ENCODE results near the gene PATL2.
"Not testable (repeated sequence)": the region's sequence is repeated elsewhere in the genome, so short reads cannot be mapped to it uniquely, and the experiment has no call there.

PATL2 gene

DNA sequence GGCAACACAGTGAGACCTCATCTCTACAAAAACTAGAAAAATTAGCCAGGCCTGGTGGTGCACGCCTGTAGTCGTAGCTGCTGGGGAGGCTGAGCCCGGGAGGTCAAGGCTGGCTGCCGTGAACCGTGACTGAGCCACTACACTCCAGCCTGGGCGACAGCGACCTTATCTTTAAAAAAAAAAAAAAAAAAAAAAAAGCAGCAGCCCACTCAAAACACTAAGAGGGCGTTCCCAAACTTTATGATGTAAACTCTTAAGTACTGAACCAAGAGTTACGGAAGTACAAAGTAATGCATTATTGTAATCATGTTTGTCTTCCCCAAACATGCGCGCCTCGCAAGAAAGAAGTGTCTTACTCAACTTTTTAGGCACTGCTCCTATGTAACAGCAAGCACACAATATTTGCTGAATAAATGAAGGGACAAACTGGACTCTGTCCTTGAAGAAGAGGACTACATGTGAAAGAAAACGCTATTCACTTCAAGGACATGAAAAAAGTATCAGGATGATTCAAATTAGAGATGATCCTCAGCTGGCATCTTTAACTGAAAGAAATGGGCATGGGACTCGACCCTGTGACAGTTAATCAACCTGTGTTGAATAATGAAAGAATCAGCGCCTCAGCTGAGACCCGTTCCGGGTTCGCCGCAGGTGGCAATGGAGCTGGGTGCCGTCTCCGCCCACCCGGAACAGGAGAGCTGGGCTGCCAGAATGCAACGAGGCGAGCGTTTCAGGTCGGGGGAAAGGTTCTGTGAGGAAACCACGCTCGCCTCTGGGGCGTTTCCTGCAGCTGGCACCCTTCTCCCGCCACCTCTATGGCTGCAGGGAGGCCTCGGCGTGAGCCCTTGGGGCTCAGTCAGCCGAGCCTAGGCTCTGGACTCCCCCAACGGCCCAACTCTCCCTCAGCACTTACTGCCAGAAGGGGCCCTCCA lies 48.4 kb downstream of the PATL2 start:
- intact Hi-C loops (cut with DNase I), result loop anchor here (5.0 kb wide), 2 partner anchors 50 to 70 kb away; partner anchors contain the start of genes B2M and PATL2
- peak; percentile 29 to 81 (median 62) for DNase-seq

DNA sequence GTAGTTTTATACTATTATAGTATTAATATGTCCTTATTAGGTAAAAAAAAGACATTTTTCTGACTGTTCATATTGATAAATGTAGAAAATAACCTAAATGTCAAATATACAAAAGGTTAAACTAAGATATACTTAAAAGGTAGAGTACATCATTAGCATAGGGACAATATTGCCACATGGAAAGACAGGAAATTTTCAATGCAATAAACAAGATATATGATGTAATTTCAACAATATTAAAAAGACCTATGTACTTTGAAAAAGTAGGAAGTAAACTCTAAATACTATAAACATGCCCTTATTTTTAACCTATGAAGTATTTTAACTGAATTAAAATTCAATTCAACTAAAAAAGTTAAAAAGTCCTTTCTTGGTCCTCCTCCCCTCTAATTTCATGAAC lies 49.5 kb downstream of the PATL2 start:
- intact Hi-C loops (cut with DNase I), result loop anchor here (5.0 kb wide), 2 partner anchors 51 to 71 kb away; partner anchors contain the start of genes B2M and PATL2
- DNase-seq, result no peak

DNA sequence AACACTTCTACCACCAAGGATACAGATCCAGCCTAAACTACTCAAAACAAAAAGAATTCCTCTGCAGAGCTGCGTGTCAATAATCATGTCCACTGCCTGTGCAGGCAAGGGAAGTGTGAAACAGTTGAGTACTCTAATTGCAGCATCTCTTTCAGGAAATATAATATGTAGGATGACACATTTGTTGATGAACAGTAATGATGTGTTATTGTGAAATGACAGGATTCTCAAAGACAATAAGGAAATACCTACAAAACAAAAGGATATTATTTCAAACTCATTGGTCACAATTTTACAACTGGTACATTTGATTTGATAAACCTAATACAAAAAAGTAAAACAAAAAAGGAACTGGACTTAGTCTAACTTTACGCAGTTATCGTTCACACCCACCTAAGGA lies 52.1 kb downstream of the PATL2 start:
- intact Hi-C loops (cut with DNase I), result no loop called here
- no peak for DNase-seq

- no peak for DNase-seq
- intact Hi-C loops (cut with DNase I), result no loop called here
Measured at GRCh38 chr15:44657378-44657777, 53.7 kb downstream of the PATL2 start.

- no peak for DNase-seq
- intact Hi-C loops (cut with DNase I), result no loop called here
Measured at GRCh38 chr15:44656913-44657312, 54.2 kb downstream of the PATL2 start.

- intact Hi-C loops (cut with DNase I), result no loop called here
Measured at GRCh38 chr15:44656298-44656697, 54.8 kb downstream of the PATL2 start.

GRCh38 chr15:44654858-44655257 lies 56.3 kb downstream of the PATL2 start:
- DNase-seq, result no peak
- intact Hi-C loops (cut with DNase I), result no loop called here

More at GRCh38 chr15:44656298-44656697, 54.8 kb downstream of the PATL2 start:
- DNase-seq, result no peak

GRCh38 chr15:44647637-44648036 lies 63.5 kb downstream of the PATL2 start:
- intact Hi-C loops (cut with DNase I), result no loop called here
- DNase-seq, result no peak

- intact Hi-C loops (cut with DNase I), result no loop called here
- no peak for DNase-seq
Measured at GRCh38 chr15:44647036-44647435, 64.1 kb downstream of the PATL2 start.

GRCh38 chr15:44646460-44646859 lies 64.7 kb downstream of the PATL2 start:
- DNase-seq, result no peak
- intact Hi-C loops (cut with DNase I), result no loop called here

- no peak for DNase-seq
Measured at GRCh38 chr15:44641651-44642050, 69.5 kb downstream of the PATL2 start.

GRCh38 chr15:44636976-44637375 lies 74.1 kb downstream of the PATL2 start:
- intact Hi-C loops (cut with DNase I), result no loop called here
- no peak for DNase-seq

More at GRCh38 chr15:44641651-44642050, 69.5 kb downstream of the PATL2 start:
- intact Hi-C loops (cut with DNase I), result no loop called here

DNA sequence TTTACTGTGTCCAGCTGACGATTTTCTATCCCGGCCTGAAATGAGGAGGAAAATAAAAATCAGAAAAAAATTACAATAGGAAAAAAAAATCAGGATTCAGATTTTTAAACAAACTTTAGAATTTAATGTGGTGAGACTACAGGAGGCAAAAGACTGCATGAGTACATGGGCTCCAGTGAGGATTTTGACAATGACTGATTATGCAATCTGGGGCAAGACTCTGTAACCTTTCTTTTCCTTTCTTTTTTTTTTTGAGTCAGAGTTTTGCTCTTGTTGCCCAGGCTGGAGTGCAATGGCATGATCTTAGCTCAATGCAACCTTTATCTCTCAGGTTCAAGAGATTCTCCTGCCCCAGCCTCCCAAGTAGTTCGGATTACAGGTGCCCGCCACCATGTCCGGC lies 77.5 kb downstream of the PATL2 start:
- no peak for DNase-seq
- intact Hi-C loops (cut with DNase I), result no loop called here

- intact Hi-C loops (cut with DNase I); DNase-seq: not testable (repeated sequence)
Measured at GRCh38 chr15:44625286-44625685, 85.8 kb downstream of the PATL2 start.

DNA sequence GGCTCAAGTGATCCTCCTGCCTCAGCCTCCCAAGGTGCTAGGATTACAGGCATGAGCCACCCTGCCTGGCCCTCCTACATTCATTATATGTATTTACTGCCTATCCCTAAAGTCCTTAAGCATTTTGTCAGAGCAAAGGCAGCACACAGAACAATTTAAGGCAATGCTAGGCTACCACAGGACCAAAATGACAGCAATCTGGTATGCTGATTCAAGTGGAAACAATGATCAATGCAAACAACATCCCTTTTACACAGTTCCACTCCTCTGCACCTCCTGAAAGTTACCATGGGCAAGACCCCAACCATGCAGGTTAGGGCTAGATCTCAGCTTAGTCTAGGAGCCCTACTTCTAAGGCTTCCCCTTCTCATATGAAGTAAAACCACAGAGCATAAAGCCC lies 87.9 kb downstream of the PATL2 start:
- no peak for DNase-seq
- intact Hi-C loops (cut with DNase I), result no loop called here

GRCh38 chr15:44620081-44620480 lies 91.0 kb downstream of the PATL2 start:
- intact Hi-C loops (cut with DNase I), result no loop called here
- DNase-seq, result no peak

DNA sequence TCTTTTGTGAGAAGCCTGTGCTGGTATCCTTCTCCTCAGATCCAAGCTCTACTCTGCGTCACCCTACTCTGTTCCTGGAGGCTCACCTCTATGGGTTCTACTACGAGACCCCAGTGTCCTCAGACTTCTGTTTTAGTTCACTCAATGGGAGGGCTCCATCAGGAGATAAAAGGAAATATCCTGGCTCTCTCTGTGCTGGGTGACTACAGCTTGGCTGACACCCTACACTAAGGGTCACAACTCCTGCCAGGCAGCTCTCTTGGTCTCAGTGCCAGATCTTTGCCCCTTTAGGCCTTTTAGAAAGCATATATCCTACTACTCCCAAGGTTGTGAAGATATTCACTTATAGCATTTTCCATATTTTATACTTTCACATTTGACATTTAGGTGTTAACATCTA lies 94.1 kb downstream of the PATL2 start:
- no peak for DNase-seq

More for the DNA sequence above, 94.1 kb downstream of the PATL2 start:
- intact Hi-C loops (cut with DNase I), result no loop called here
